Muscle layer of duodenum (tissue), 2 donors: ENCODE data around the gene ZMYND11.

Experiments
- H3K27ac ChIP-seq: one replicate; pipeline ENCODE4 v1.7.0; 2013; ENCODE audit warnings: mild to moderate bottlenecking, low read length
- H3K27me3 ChIP-seq: one replicate; pipeline ENCODE4 v1.7.0; 2013; ENCODE audit warnings: low read depth, mild to moderate bottlenecking, control low read depth, low read length
- H3K36me3 ChIP-seq, 2 donors: one replicate each; pipeline ENCODE4 v1.7.0; 2013; ENCODE audit warnings: low read length in 2 of 2, control low read depth in 1 of 2, mild to moderate bottlenecking in 1 of 2; ENCODE audit not compliant: insufficient read depth in 2 of 2, control insufficient read depth in 1 of 2
- H3K4me1 ChIP-seq, 2 donors: one replicate each; pipeline ENCODE4 v1.7.0; 2013; ENCODE audit warnings: low read length in 2 of 2, mild to moderate bottlenecking in 2 of 2, control low read depth in 1 of 2, moderate library complexity in 1 of 2; ENCODE audit not compliant: insufficient read depth in 2 of 2, control insufficient read depth in 1 of 2
- H3K4me3 ChIP-seq, 2 donors: one replicate each; pipeline ENCODE4 v1.7.0; 2013; ENCODE audit warnings: low read length in 2 of 2, low read depth in 1 of 2, mild to moderate bottlenecking in 1 of 2
- H3K9me3 ChIP-seq, 2 donors: one replicate each; pipeline ENCODE4 v1.7.0; 2013; ENCODE audit warnings: low read length in 2 of 2, control low read depth in 1 of 2, mild to moderate bottlenecking in 1 of 2; ENCODE audit not compliant: control insufficient read depth in 1 of 2
- donor health status: healthy.

The ZMYND11 gene

DNA sequence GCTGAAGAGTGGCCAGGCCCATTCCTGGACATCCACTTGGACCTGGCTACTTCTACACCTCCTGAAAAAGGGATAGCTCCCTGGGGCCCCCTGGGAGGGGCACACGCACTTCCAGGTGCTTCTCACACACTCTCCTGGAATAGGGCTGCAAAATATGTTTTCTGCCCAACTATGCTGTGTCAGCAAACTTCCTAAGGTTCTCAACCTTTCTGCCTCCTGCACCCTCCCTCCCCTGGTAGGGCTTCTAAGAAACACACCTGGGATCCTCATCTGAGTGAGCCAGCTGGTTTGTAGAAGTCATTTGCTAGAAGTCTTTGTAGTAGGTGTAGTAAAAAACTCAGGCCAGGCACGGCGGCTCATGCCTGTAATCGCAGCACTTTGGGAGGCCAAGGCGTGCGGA lies 136.5 kb downstream of the ZMYND11 start:
- Histone ChIP-seq H3K27ac (no peak overlapping the region), H3K4me1 (no peaks in the 10 kb centered on the region), H3K36me3 (peaks cover 2 to 21% of the 10 kb centered on the region in 2 donors)

DNA sequence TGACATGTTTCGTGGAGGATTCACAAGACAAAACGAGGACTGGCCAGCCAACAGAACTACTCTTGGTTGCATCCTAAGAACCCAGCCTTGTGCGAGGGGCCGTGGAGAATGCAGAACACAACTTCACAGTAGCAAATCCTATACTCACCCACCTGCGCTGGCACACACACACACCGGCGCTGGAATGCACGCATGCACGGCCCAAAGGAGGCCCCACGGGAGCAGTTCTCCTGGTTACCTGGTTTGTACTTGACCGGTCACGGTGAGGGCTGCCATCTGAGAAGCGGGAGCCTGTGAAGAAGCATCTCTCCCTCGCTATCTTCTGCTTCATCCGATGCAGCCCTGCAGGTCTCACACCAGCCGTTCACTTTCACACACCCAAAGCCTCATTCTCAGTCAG lies 137.8 kb downstream of the ZMYND11 start:
- no peaks in the 10 kb centered on the region for H3K27me3 ChIP-seq
- no peaks in the 10 kb centered on the region for H3K4me1 ChIP-seq
- H3K4me3 ChIP-seq: no peak overlapping the region

More for the DNA sequence above, 136.5 kb downstream of the ZMYND11 start:
- H3K9me3 ChIP-seq: no peaks in the 10 kb centered on the region
- H3K4me3 ChIP-seq: no peak overlapping the region
- H3K27me3 ChIP-seq: no peaks in the 10 kb centered on the region

DNA sequence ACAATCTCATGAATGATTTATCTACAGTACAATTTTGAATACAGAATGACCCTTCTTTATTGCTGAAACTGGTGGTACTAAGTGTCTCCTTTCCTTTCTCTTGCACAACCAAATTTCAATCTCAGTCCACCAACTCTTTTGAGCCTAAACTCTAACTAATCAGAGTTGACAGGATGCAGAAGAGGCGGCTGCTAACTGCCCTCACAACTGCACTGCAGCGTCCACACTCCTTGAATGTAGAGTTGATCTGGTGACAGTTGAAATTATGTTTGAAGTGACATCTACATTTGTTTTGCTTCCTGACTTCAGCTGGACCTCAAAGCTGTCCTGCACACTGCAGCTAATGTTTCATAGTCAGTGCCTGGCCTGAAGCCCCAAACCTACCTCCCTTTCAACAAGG lies 139.6 kb downstream of the ZMYND11 start:
- no peaks in the 10 kb centered on the region for H3K4me1 ChIP-seq

More for the DNA sequence above, 137.8 kb downstream of the ZMYND11 start:
- Histone ChIP-seq H3K9me3 (no peaks in the 10 kb centered on the region), H3K36me3 (peaks cover 11 to 32% of the 10 kb centered on the region in 2 donors), H3K27ac (no peak overlapping the region)

DNA sequence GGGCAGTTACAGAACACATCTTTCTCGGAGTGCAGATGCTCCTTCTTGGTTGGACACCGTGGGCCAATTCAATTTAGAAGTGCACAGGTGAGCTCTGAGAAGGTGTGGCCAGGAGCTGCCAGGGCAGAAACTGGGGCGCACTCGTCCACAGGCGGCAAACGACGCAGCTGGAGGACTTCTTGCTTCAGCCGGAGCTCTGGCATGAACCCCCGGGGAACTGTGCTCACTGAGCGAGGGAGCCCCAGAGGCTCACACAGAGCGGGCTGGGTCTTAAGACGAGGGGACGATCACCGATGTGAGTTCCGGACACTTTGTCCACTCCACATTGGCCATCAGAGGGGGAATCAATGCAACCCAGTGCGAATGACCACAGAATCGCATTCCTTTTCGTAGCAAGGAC lies 140.4 kb downstream of the ZMYND11 start:
- Histone ChIP-seq H3K27me3 (no peaks in the 10 kb centered on the region), H3K4me1 (no peaks in the 10 kb centered on the region), H3K36me3 (peaks cover 25 to 56% of the 10 kb centered on the region in 2 donors), H3K4me3 (no peak overlapping the region), H3K9me3 (no peaks in the 10 kb centered on the region), H3K27ac (no peak overlapping the region)

More for the DNA sequence above, 139.6 kb downstream of the ZMYND11 start:
- H3K4me3 ChIP-seq: no peak overlapping the region
- no peak overlapping the region for H3K27ac ChIP-seq
- H3K9me3 ChIP-seq: no peaks in the 10 kb centered on the region
- peaks cover 25 to 48% of the 10 kb centered on the region in 2 donors for H3K36me3 ChIP-seq
- H3K27me3 ChIP-seq: no peaks in the 10 kb centered on the region

DNA sequence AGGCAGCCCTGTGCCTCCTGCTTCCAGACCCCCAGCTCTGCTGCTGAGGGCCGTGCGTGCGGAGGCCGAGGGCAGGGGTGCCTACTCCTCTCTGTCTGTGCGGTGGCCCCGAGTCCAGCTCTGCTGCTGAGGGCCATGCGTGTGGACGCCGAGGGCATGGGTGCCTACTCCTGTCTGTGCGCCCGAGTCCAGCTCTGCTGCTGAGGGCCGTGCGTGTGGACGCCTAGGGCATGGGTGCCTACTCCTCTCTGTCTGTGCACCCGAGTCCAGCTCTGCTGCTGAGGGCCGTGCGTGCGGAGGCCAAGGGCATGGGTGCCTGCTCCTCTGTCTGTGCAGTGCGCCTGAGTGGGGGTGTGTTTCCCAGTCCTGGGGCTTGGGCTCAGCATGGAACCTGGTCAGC lies 142.7 kb downstream of the ZMYND11 start:
- Histone ChIP-seq H3K4me1 (no peaks in the 10 kb centered on the region), H3K9me3 (no peaks in the 10 kb centered on the region), H3K36me3 (peaks cover 28 to 66% of the 10 kb centered on the region in 2 donors), H3K27ac (no peak overlapping the region), H3K4me3 (no peak overlapping the region), H3K27me3 (no peaks in the 10 kb centered on the region)

DNA sequence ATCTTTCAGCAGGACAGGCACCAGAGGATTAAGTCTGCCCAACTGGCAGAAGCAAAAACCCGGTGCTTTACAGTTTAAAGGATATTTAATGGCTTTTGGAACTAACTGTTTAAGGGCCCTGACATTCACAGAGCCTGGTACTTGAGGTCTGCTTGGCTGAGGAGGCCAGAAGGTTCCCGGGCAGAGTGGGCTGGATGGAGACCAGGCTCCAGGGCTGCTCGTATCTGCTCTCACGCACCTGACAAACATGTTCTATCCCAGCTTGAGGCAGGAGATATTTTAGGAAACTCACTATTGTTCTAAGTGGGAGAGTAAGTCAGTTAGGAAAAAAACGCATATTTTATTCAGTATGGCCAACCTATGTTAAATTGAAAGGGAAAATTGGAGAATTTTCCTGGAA lies 143.5 kb downstream of the ZMYND11 start:
- H3K36me3 ChIP-seq: peaks cover 36 to 66% of the 10 kb centered on the region in 2 donors
- H3K4me1 ChIP-seq: no peaks in the 10 kb centered on the region
- no peak overlapping the region for H3K27ac ChIP-seq
- no peak overlapping the region for H3K4me3 ChIP-seq
- no peaks in the 10 kb centered on the region for H3K27me3 ChIP-seq
- H3K9me3 ChIP-seq: no peaks in the 10 kb centered on the region

DNA sequence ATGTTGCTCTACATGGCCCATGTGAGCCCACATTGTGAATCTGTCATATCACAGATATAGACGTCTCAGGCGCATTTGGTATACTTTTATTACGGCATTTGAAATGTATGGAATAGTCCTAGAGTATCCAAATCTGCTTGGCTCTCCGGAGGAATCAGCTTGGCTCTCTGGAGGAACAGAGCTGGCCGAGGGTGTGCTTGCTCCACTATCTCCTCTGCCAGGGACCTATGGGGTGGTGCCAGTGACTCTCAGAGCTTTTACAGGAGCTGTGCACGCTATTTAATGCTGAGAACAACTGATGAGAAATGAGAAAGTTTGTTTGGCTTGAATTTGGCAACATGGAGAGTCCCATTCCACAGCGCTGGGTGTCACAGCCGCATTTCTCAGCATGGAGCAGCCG lies 144.0 kb downstream of the ZMYND11 start:
- Histone ChIP-seq H3K4me1 (no peaks in the 10 kb centered on the region), H3K27me3 (no peaks in the 10 kb centered on the region), H3K27ac (no peak overlapping the region), H3K4me3 (no peak overlapping the region), H3K36me3 (peaks cover 41 to 66% of the 10 kb centered on the region in 2 donors), H3K9me3 (no peaks in the 10 kb centered on the region)

DNA sequence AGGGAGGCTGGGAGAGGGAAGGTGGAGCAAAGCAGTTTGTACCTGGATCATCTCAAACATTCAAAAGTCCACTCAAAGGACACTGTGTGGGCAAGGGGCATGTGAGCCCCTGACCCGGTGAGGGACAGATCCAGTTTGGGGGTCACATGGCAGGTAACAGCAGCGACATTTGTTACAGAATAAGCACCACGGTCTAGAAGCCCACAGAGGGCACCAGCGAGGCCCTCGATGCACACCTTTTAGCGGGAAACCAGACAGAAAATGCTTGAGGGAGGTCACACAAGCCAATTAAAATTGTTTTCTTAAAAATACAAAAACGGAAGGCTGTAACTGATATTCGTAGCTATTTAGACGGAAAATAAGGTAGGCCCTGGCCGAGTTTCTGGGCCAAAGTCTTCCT lies 144.4 kb downstream of the ZMYND11 start:
- H3K4me1 ChIP-seq: no peaks in the 10 kb centered on the region
- peaks cover 43 to 66% of the 10 kb centered on the region in 2 donors for H3K36me3 ChIP-seq
- H3K9me3 ChIP-seq: no peaks in the 10 kb centered on the region
- H3K27ac ChIP-seq: no peak overlapping the region
- H3K27me3 ChIP-seq: no peaks in the 10 kb centered on the region
- H3K4me3 ChIP-seq: no peak overlapping the region

DNA sequence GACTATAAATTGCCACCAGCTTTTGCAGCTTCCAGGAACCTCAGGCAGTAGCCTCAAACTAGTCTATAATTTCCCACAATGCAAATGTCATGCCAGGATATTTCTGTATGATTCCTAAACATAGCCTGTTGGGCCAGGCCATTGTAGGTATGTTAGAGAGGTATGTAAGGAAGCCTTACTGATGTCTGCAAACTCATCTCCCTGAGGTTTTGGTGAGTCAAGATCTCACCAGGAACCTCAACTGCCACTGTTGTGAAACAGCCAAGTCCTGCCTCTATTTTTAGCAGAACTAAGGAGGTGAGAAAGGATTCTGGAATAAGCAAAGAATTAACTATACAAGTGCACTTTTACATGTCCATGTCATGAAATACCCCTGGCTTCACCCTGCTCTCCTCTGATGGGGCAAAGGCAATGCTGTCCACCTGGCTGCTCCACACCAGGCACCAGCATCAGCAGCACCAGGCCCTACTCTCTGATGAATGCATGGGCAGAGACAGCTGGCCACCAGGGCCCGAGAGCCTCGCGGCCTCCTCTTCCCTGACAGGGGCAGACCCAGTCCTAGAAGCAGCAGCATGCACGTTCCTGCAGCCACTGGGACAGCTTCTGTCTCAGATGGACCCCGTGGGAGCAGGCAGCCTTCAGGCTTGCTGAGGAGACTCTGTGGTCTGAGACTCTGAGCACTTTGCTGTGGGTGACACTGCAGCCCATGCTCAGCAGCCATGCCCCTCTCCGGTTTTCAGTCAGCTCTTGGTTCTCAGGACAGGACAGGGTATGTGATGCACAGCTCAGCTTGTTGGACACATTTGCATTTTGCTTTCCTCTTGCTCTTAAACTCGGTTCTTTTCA lies 147.3 kb downstream of the ZMYND11 start:
- Histone ChIP-seq H3K4me3 (no peak overlapping the region), H3K36me3 (peaks cover 43 to 67% of the 10 kb centered on the region in 2 donors), H3K9me3 (no peaks in the 10 kb centered on the region), H3K27me3 (no peaks in the 10 kb centered on the region), H3K4me1 (no peaks in the 10 kb centered on the region), H3K27ac (no peak overlapping the region)

DNA sequence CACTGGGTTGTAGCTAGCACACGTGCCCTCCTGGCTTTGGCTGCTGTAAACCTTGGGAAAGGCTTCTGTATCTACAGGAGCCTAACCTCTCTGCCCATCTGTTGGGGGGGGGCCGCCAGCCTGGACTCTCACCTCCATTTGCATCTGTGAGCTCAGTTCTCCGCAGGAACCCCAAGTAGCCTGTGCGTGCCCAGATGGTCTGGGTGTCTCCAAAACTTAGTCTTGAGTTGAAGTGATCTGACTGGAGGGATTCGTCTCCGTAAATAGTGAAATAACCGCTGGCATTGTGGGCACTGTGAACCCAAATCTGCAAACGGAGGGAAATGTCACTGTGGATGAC lies 147.9 kb downstream of the ZMYND11 start:
- no peak overlapping the region for H3K27ac ChIP-seq
- H3K36me3 ChIP-seq: peaks cover 40 to 67% of the 10 kb centered on the region in 2 donors
- H3K4me3 ChIP-seq: no peak overlapping the region

DNA sequence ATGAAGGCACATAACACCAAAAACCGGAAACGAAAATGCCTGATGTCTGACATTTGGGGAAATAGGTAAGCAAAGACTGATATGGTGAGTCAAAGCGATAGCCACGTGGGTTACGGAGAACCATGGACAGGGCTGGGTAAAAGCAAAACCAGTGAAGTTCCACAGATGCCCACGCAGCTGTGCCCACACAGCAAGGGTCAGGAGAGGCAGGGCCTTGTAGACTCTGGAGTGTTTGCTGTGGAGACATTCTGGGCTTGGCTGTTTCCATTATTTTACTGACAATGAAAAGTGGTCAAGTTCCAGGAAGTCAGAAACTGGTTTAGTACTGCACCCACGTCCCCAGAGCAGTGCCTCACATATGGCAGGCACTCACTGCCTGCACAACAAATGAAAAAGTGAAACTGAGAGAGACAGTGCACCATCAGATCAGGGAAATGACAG lies 148.7 kb downstream of the ZMYND11 start:
- no peaks in the 10 kb centered on the region for H3K27me3 ChIP-seq
- H3K36me3 ChIP-seq: peaks cover 34 to 67% of the 10 kb centered on the region in 2 donors
- H3K4me1 ChIP-seq: no peaks in the 10 kb centered on the region
- no peak overlapping the region for H3K27ac ChIP-seq
- no peaks in the 10 kb centered on the region for H3K9me3 ChIP-seq
- H3K4me3 ChIP-seq: no peak overlapping the region

More for the DNA sequence above, 147.9 kb downstream of the ZMYND11 start:
- H3K9me3 ChIP-seq: no peaks in the 10 kb centered on the region
- no peaks in the 10 kb centered on the region for H3K27me3 ChIP-seq
- H3K4me1 ChIP-seq: no peaks in the 10 kb centered on the region

DNA sequence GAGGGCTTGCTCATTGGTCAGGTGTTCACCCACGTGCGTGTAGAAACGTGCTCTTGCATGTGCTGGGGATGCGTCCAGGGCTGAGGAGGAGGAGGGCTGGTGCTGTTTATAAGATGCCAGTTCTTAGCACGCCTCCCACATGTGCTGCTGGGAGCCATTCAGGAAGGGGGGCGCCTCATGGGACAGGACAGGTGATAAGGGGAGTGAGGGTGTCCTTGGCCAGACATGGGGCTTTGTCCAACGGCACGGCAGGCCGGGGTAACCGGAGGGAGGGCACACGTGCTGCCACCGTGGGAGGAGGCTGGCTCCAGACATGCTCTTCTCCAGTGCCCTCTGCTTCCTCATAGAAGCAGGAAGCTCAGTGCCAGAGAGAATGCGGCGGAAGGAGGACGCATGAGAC lies 150.0 kb downstream of the ZMYND11 start:
- H3K4me3 ChIP-seq: no peak overlapping the region
- no peaks in the 10 kb centered on the region for H3K27me3 ChIP-seq
- H3K9me3 ChIP-seq: no peaks in the 10 kb centered on the region
- no peaks in the 10 kb centered on the region for H3K4me1 ChIP-seq
- H3K36me3 ChIP-seq: peaks cover 26 to 67% of the 10 kb centered on the region in 2 donors
- no peak overlapping the region for H3K27ac ChIP-seq
